CD4-positive, alpha-beta T cell treated with Interleukin-2 at 100 ng/mL for 4 hours (primary cell): ENCODE measurements around the gene SIK3.

Experiments
- DNase-seq: peaks from one replicate; pipeline ENCODE4 v3.0.0-alpha.2; 2020; ENCODE audit warnings: low spot score

SIK3 gene

GRCh38 chr11:116866804-116867455 lies 231.3 kb downstream of the SIK3 start:
- no peak for DNase-seq

GRCh38 chr11:116865696-116866095 lies 232.5 kb downstream of the SIK3 start:
- no peak for DNase-seq

- DNase-seq, result no peak
Measured at GRCh38 chr11:116864531-116864930, 233.7 kb downstream of the SIK3 start.

- DNase-seq, result no peak
Measured at GRCh38 chr11:116862951-116863350, 235.3 kb downstream of the SIK3 start.

GRCh38 chr11:116862185-116862584 lies 236.0 kb downstream of the SIK3 start:
- DNase-seq, result no peak

- DNase-seq, result no peak
Measured at GRCh38 chr11:116861539-116861938, 236.7 kb downstream of the SIK3 start.

GRCh38 chr11:116860303-116860702 lies 237.9 kb downstream of the SIK3 start:
- DNase-seq, result no peak

GRCh38 chr11:116859175-116859574 lies 239.1 kb downstream of the SIK3 start:
- DNase-seq, result no peak

GRCh38 chr11:116857936-116858335 lies 240.3 kb downstream of the SIK3 start:
- DNase-seq, result no peak

GRCh38 chr11:116857316-116857715 lies 240.9 kb downstream of the SIK3 start:
- DNase-seq, result no peak

- no peak for DNase-seq
Measured at GRCh38 chr11:116856423-116856822, 241.8 kb downstream of the SIK3 start.

GRCh38 chr11:116855413-116855812 lies 242.8 kb downstream of the SIK3 start:
- no peak for DNase-seq

GRCh38 chr11:116853461-116854073 lies 244.7 kb downstream of the SIK3 start:
- peak; percentile 88 for DNase-seq

- peak; percentile 49 for DNase-seq
Measured at GRCh38 chr11:116852261-116853031, 245.8 kb downstream of the SIK3 start.

- DNase-seq, result peak; percentile 48
Measured at GRCh38 chr11:116851626-116852025, 246.6 kb downstream of the SIK3 start.

GRCh38 chr11:116849486-116849885 lies 248.7 kb downstream of the SIK3 start:
- no peak for DNase-seq

GRCh38 chr11:116849060-116849459 lies 249.2 kb downstream of the SIK3 start:
- DNase-seq, result no peak

GRCh38 chr11:116847612-116848011 lies 250.6 kb downstream of the SIK3 start:
- DNase-seq, result no peak

GRCh38 chr11:116844722-116845121 lies 253.5 kb downstream of the SIK3 start:
- DNase-seq, result no peak

GRCh38 chr11:116843661-116844060 lies 254.6 kb downstream of the SIK3 start:
- no peak for DNase-seq

- DNase-seq, result no peak
Measured at GRCh38 chr11:116842909-116843308, 255.3 kb downstream of the SIK3 start.

- DNase-seq, result no peak
Measured at GRCh38 chr11:116842117-116842516, 256.1 kb downstream of the SIK3 start.

- no peak for DNase-seq
Measured at GRCh38 chr11:116840746-116841296, 257.4 kb downstream of the SIK3 start.
